GM12878 (cell line): ENCODE results near the gene PRDM12. TPM values are rescaled to one million over a fixed set of nuclear protein-coding genes. Genes with fewer than 3 reads are reported as not detected.

ENCODE experiments used
- ATAC-seq: fragments of 200-7000 bp; cut with Tn5 transposase; 3 replicates; pipeline ENCODE4 v1.9.1; 2020; ENCODE audit warnings: mild to moderate bottlenecking, moderate library complexity
- BruUV-seq: library from RNA; stranded (reverse); fragments of 400-500 nt; replicated peaks from 2 replicates; lab custom pipeline; 2021; lab: Mats Ljungman, UMichigan
- CTCF ChIA-PET: fragments of 300-600 bp; sonication (Branson Sonifier 250); formaldehyde crosslinking; extraction: SDS; loops from one replicate; lab custom pipeline; 2021; ENCODE audit warnings: inconsistent platforms; lab: Yijun Ruan, JAX
- POLR2A ChIA-PET: fragments of 350-600 bp; formaldehyde crosslinking; extraction: SDS; loops from one replicate; lab custom pipeline; 2021; ENCODE audit warnings: inconsistent platforms; lab: Charles Lee
- RAD21 ChIA-PET: fragments of 300-600 bp; sonication (Branson Sonifier 250); formaldehyde crosslinking; loops from one replicate; lab custom pipeline; 2023; ENCODE audit warnings: antibody characterized with exemption; ENCODE audit not compliant: unreplicated experiment; lab: Charles Lee
- SMC1A ChIA-PET: fragments of 300-600 bp; sonication (Branson Sonifier 250); formaldehyde crosslinking; loops from one replicate; lab custom pipeline; 2023; ENCODE audit not compliant: unreplicated experiment, uncharacterized antibody; lab: Charles Lee
- DNase-seq: peaks from one replicate; pipeline ENCODE4 v3.0.0-alpha.2; 2011; ENCODE audit warnings: low read depth, low spot score
- FAIRE-seq: peaks from 3 replicates; lab custom pipeline; 2011; peaks lifted over from hg19 to GRCh38; lab: Jason Lieb, UNC
- H2AFZ ChIP-seq: 2 replicates; pipeline ENCODE4 v1.6.0; 2011; ENCODE audit warnings: low read depth, low read length, control low read depth; ENCODE audit not compliant: control insufficient read depth
- H3K27ac ChIP-seq: 2 replicates; pipeline ENCODE4 v1.5.1; 2011; ENCODE audit warnings: control low read depth; ENCODE audit not compliant: control insufficient read depth, insufficient read depth
- H3K27me3 ChIP-seq, 2 experiments: replicated peaks in 1 of 2; 2 replicates each; pipeline versions ENCODE4 v1.6.0 to v1.6.1; 2011; ENCODE audit warnings: low read length in 1 of 2; ENCODE audit not compliant: control insufficient read depth in 2 of 2, insufficient read depth in 2 of 2
- H3K36me3 ChIP-seq, 2 experiments: 2 replicates each; pipeline ENCODE4 v1.5.1; 2011; ENCODE audit warnings: low read length in 1 of 2; ENCODE audit not compliant: control insufficient read depth in 2 of 2, insufficient read depth in 2 of 2
- H3K4me1 ChIP-seq: 2 replicates; pipeline ENCODE4 v1.6.1; 2011; ENCODE audit warnings: mild to moderate bottlenecking, low read length, moderate library complexity, mixed read lengths; ENCODE audit not compliant: control insufficient read depth, insufficient read depth
- H3K4me2 ChIP-seq: 2 replicates; pipeline ENCODE4 v1.6.0; 2011; ENCODE audit warnings: control low read depth; ENCODE audit not compliant: control insufficient read depth, insufficient read depth
- H3K4me3 ChIP-seq: fragments of 200-600 bp; sonication (generic); 2 replicates; pipeline ENCODE4 v1.5.1; 2016
- H3K79me2 ChIP-seq: 2 replicates; pipeline ENCODE4 v1.6.0; 2011; ENCODE audit warnings: low read length; ENCODE audit not compliant: control insufficient read depth, insufficient read depth
- H3K9ac ChIP-seq: 2 replicates; pipeline ENCODE4 v1.8.0; 2011; ENCODE audit warnings: low read length, control low read depth, mixed read lengths; ENCODE audit not compliant: control insufficient read depth, insufficient read depth
- H3K9me3 ChIP-seq: replicated peaks from 3 replicates; pipeline ENCODE4 v1.5.1; 2011; ENCODE audit warnings: mild to moderate bottlenecking, low read length; ENCODE audit not compliant: control insufficient read depth, insufficient read depth
- H4K20me1 ChIP-seq: 2 replicates; pipeline ENCODE4 v1.6.0; 2011; ENCODE audit not compliant: control insufficient read depth, insufficient read depth
- ATF2 ChIP-seq: IDR thresholded peaks from 2 replicates; pipeline ENCODE4 v1.6.1; 2012; ENCODE audit warnings: low read length, inconsistent platforms
- CBX5 ChIP-seq: sonication (generic); IDR thresholded peaks from 2 replicates; pipeline ENCODE4 v1.6.1; 2016; ENCODE audit warnings: low read depth, moderate library complexity, mild to moderate bottlenecking, inconsistent platforms
- CREB1 ChIP-seq: IDR thresholded peaks from 2 replicates; pipeline ENCODE4 v1.6.1; 2012; ENCODE audit warnings: low read depth, mild to moderate bottlenecking, inconsistent platforms
- EED ChIP-seq: sonication (generic); IDR thresholded peaks from 2 replicates; pipeline ENCODE4 v1.6.1; 2016; ENCODE audit warnings: antibody characterized with exemption, low read depth
- ELK1 ChIP-seq: IDR thresholded peaks from 2 replicates; pipeline ENCODE4 v1.6.1; 2012; ENCODE audit warnings: low read depth, low read length, improper control_type of control experiment
- HDAC2 ChIP-seq: fragments of 200-600 bp; sonication (generic); IDR thresholded peaks from 2 replicates; pipeline ENCODE4 v1.6.1; 2017
- IRF3 ChIP-seq: fragments of 450-650 bp; IDR thresholded peaks from 2 replicates; pipeline ENCODE4 v1.6.1; 2014; ENCODE audit warnings: mild to moderate bottlenecking
- RAD21 ChIP-seq: IDR thresholded peaks from 2 replicates; pipeline ENCODE4 v1.6.1; 2011; ENCODE audit warnings: mild to moderate bottlenecking, low read depth, low read length, moderate library complexity; ENCODE audit not compliant: insufficient read depth
- SKIL ChIP-seq: fragments of 450-650 bp; IDR thresholded peaks from 2 replicates; pipeline ENCODE4 v1.6.1; 2017; ENCODE audit warnings: mild to moderate bottlenecking, low read depth, inconsistent platforms; ENCODE audit not compliant: poor library complexity, severe bottlenecking
- TARDBP ChIP-seq: IDR thresholded peaks from 2 replicates; pipeline ENCODE4 v1.6.1; 2016; ENCODE audit warnings: borderline replicate concordance
- ZBTB4 ChIP-seq: fragments of 450-650 bp; formaldehyde crosslinking; IDR thresholded peaks from 2 replicates; pipeline ENCODE4 v1.4.0; 2022; ENCODE audit warnings: mild to moderate bottlenecking, moderate library complexity
- WGBS: methylation state at CpG from one replicate; pipeline ENCODE4 v1.1.6; 2016; ENCODE audit warnings: low lambda C conversion rate; ENCODE audit not compliant: insufficient replicate concordance, insufficient coverage; ENCODE audit errors: missing lambda C conversion rate; 5-methylcytosine and 5-hydroxymethylcytosine counted together
- in situ Hi-C: fragments of 300-500 bp; cut with MboI; formaldehyde crosslinking; loops from 9 replicates; pipeline ENCODE4 v1.14.3; 2018; ENCODE audit warnings: mixed read lengths
- intact Hi-C: fragments of 100-400 bp; cut with micrococcal nuclease; formaldehyde crosslinking; loops from one replicate; pipeline ENCODE4 v1.14.2; 2022; ENCODE audit not compliant: unreplicated experiment
- polyA plus RNA-seq, 11 experiments: library from polyadenylated mRNA; depleted of rRNA in 4 of 11; unstranded in 6 of 11; stranded (reverse) in 5 of 11; fragments of >200 nt; fragmentation: Nextera tagmentation in 4 of 11; fragmentation: Illumina TruSeq in 1 of 11; extraction: Ambion mirVana in 4 of 11; extraction: Trizol in 1 of 11; gene quantifications; 1 replicate in 1 of 11; 2 replicates in 10 of 11; pipeline versions ENCODE4 v1.2.1 to v1.2.3, GENCODE V29; 2011 to 2016; ENCODE audit warnings: inconsistent platforms in 2 of 11, missing spikeins in 2 of 11, low read depth in 1 of 11
- total RNA-seq, 4 experiments: library from RNA; depleted of rRNA in 3 of 4; stranded (reverse); fragments of >200 nt in 3 of 4; fragmentation: Illumina TruSeq in 1 of 4; extraction: Trizol in 1 of 4; gene quantifications; 2 replicates each; pipeline versions ENCODE4 v1.2.1 to v1.2.3, GENCODE V29; 2013 to 2021

PRDM12 gene
- total and polyA plus RNA-seq, 10 of the 15 experiments (the other 5 are each of a cell fraction or from before 2014, with no cell fraction given): not detected

GRCh38 chr9:130668196-130668595 is 3.8 kb downstream of the PRDM12 start (continued):
- TF ChIP-seq ELK1 (no peak), HDAC2 (no peak), SKIL (no peak), RAD21 (no peak)

- no peak overlapping the region for H3K9ac ChIP-seq
- ChIA-PET RAD21 (no interaction called here), POLR2A (no interaction called here), SMC1A (no interaction called here), CTCF (interaction anchor here (0.6 kb wide), 1 partner anchor 377 kb away, joined by 3 read pairs; no protein-coding TSS in a partner anchor)
- H3K4me1 ChIP-seq: no peaks in the 10 kb centered on the region
- intact Hi-C loops (no loop called here), in situ Hi-C loops (no loop called here)
- BruUV-seq: no TSS peak
- no peaks in the 10 kb centered on the region for H3K36me3 ChIP-seq
- DNase-seq (no peak), FAIRE-seq (no peak), ATAC-seq (no peak)
- H3K27me3 ChIP-seq: peaks cover 0 to 15% of the 10 kb centered on the region in 2 experiments
- no peaks in the 10 kb centered on the region for H4K20me1 ChIP-seq
- no peak overlapping the region for H3K4me3 ChIP-seq
- H3K79me2 ChIP-seq: no peaks in the 10 kb centered on the region
- no peak overlapping the region for H3K4me2 ChIP-seq
- H2AFZ ChIP-seq: no peak overlapping the region
- 36% methylated on average over 12 of the region's 12 CpGs for WGBS
- no peak overlapping the region for H3K27ac ChIP-seq
- H3K9me3 ChIP-seq: no peaks in the 10 kb centered on the region
- no peak for TF ChIP-seq ATF2
- no peak for TF ChIP-seq RAD21
- no peak for TF ChIP-seq EED
- no peak for TF ChIP-seq TARDBP
- TF ChIP-seq CBX5: no peak
- TF ChIP-seq IRF3: no peak
- TF ChIP-seq CREB1: no peak
- TF ChIP-seq ZBTB4 (CRISPR knock-in tag): no peak
Observed at GRCh38 chr9:130668659-130669058, 4.3 kb downstream of the PRDM12 start.
